H9 (cell line): ENCODE data around the gene HCFC1. TPM values are rescaled to one million over a fixed set of nuclear protein-coding genes. Genes with fewer than 3 reads are reported as not detected.
"Not testable (repeated sequence)": the region's sequence is repeated elsewhere in the genome, so short reads cannot be mapped to it uniquely, and the experiment has no call there.

ENCODE experiments used
- DNase-seq: peaks from one replicate; pipeline ENCODE4 v3.0.0-alpha.2; 2017
- H2AFZ ChIP-seq: one replicate; pipeline ENCODE4 v1.6.1; 2013; ENCODE audit warnings: mild to moderate bottlenecking, low read length, control low read depth, moderate library complexity
- H2AK5ac ChIP-seq: 2 replicates; pipeline ENCODE4 v1.6.1; 2013; ENCODE audit warnings: low read length, control low read depth, mixed read lengths; ENCODE audit not compliant: insufficient read length
- H2BK120ac ChIP-seq: one replicate; pipeline ENCODE4 v1.6.1; 2013; ENCODE audit warnings: low read depth, mild to moderate bottlenecking, low read length, control low read depth, inconsistent platforms; ENCODE audit not compliant: poor library complexity, severe bottlenecking
- H2BK12ac ChIP-seq: 2 replicates; pipeline ENCODE4 v1.6.1; 2013; ENCODE audit warnings: low read length, control low read depth, mixed read lengths, low read depth; ENCODE audit not compliant: insufficient read length
- H2BK15ac ChIP-seq: 2 replicates; pipeline ENCODE4 v1.6.1; 2013; ENCODE audit warnings: low read depth, low read length, control low read depth
- H2BK20ac ChIP-seq: one replicate; pipeline ENCODE4 v1.6.1; 2013; ENCODE audit warnings: low read depth, mild to moderate bottlenecking, low read length, control low read depth, inconsistent platforms; ENCODE audit not compliant: poor library complexity, severe bottlenecking
- H2BK5ac ChIP-seq: 2 replicates; pipeline ENCODE4 v1.6.1; 2013; ENCODE audit warnings: low read length, control low read depth, mixed read lengths; ENCODE audit not compliant: insufficient read length
- H3K14ac ChIP-seq: 2 replicates; pipeline ENCODE4 v1.6.1; 2013; ENCODE audit warnings: low read length, control low read depth; ENCODE audit not compliant: insufficient read depth
- H3K18ac ChIP-seq: 2 replicates; pipeline ENCODE4 v1.6.1; 2013; ENCODE audit warnings: low read depth, mild to moderate bottlenecking, mixed read lengths, low read length, control low read depth; ENCODE audit not compliant: insufficient read length
- H3K23ac ChIP-seq: 2 replicates; pipeline ENCODE4 v1.6.1; 2013; ENCODE audit warnings: low read length, control low read depth, mixed read lengths, low read depth; ENCODE audit not compliant: insufficient read length
- H3K23me2 ChIP-seq: 2 replicates; pipeline ENCODE4 v1.6.1; 2013; ENCODE audit warnings: low read depth, mild to moderate bottlenecking, mixed read lengths, low read length, control low read depth; ENCODE audit not compliant: insufficient read length, poor library complexity, severe bottlenecking
- H3K27ac ChIP-seq: 2 replicates; pipeline ENCODE4 v1.5.1; 2013; ENCODE audit warnings: low read length, control low read depth, mixed read lengths, low read depth; ENCODE audit not compliant: insufficient read length
- H3K27me3 ChIP-seq: 2 replicates; pipeline ENCODE4 v1.6.1; 2013; ENCODE audit warnings: low read length, control low read depth, inconsistent platforms; ENCODE audit not compliant: insufficient read depth
- H3K4ac ChIP-seq: 2 replicates; pipeline ENCODE4 v1.6.1; 2013; ENCODE audit warnings: low read depth, mild to moderate bottlenecking, control low read depth, inconsistent platforms, low read length, moderate library complexity
- H3K4me1 ChIP-seq: 2 replicates; pipeline ENCODE4 v1.6.1; 2013; ENCODE audit warnings: low read length, control low read depth, inconsistent platforms; ENCODE audit not compliant: insufficient read depth
- H3K4me2 ChIP-seq: 2 replicates; pipeline ENCODE4 v1.6.1; 2013; ENCODE audit warnings: low read length, control low read depth, mixed read lengths; ENCODE audit not compliant: insufficient read length, insufficient read depth
- H3K56ac ChIP-seq: 2 replicates; pipeline ENCODE4 v1.6.1; 2013; ENCODE audit warnings: low read depth, mild to moderate bottlenecking, mixed read lengths, low read length, control low read depth; ENCODE audit not compliant: insufficient read length
- H3K79me1 ChIP-seq: 2 replicates; pipeline ENCODE4 v1.6.1; 2013; ENCODE audit warnings: low read depth, mild to moderate bottlenecking, moderate library complexity, low read length, control low read depth, inconsistent platforms; ENCODE audit not compliant: insufficient read depth, poor library complexity, severe bottlenecking
- H3K79me2 ChIP-seq: 2 replicates; pipeline ENCODE4 v1.6.1; 2013; ENCODE audit warnings: low read length, control low read depth, inconsistent platforms; ENCODE audit not compliant: insufficient read depth
- H3K9ac ChIP-seq: 2 replicates; pipeline ENCODE4 v1.6.1; 2013; ENCODE audit warnings: low read length, control low read depth, mixed read lengths; ENCODE audit not compliant: insufficient read length; ENCODE audit errors: extremely low read depth
- H3K9me3 ChIP-seq: one replicate; pipeline ENCODE4 v1.6.1; 2013; ENCODE audit warnings: low read depth, low read length, inconsistent platforms; ENCODE audit not compliant: control insufficient read depth
- H3T11ph ChIP-seq: one replicate; pipeline ENCODE4 v1.6.1; 2013; ENCODE audit warnings: mild to moderate bottlenecking, low read length, control low read depth, inconsistent platforms
- H4K20me1 ChIP-seq: one replicate; pipeline ENCODE4 v1.6.1; 2013; ENCODE audit not compliant: control insufficient read depth, insufficient read length, insufficient read depth
- H4K5ac ChIP-seq: 2 replicates; pipeline ENCODE4 v1.6.1; 2013; ENCODE audit warnings: low read depth, mild to moderate bottlenecking, mixed read lengths, low read length, control low read depth; ENCODE audit not compliant: insufficient read length
- H4K8ac ChIP-seq: replicated peaks from 2 replicates; pipeline ENCODE4 v1.6.1; 2013; ENCODE audit warnings: low read length, control low read depth, mixed read lengths, low read depth; ENCODE audit not compliant: insufficient read length
- H4K91ac ChIP-seq: 2 replicates; pipeline ENCODE4 v1.6.1; 2013; ENCODE audit warnings: low read depth, mild to moderate bottlenecking, moderate library complexity, mixed read lengths, low read length, control low read depth; ENCODE audit not compliant: insufficient read length
- H3K27ac Mint-ChIP-seq, 3 experiments: 2 replicates in 2 of 3; 3 replicates in 1 of 3; pipeline ENCODE4 v1.8.0; 2020 to 2021; ENCODE audit warnings: mixed read lengths in 3 of 3, mild to moderate bottlenecking in 1 of 3, moderate library complexity in 1 of 3
- H3K27me3 Mint-ChIP-seq: 2 replicates; pipeline ENCODE4 v1.8.0; 2021; ENCODE audit warnings: low read depth, mild to moderate bottlenecking, moderate library complexity, mixed read lengths
- H3K36me3 Mint-ChIP-seq, 3 experiments: 2 replicates in 2 of 3; 3 replicates in 1 of 3; pipeline ENCODE4 v1.8.0; 2020 to 2021; ENCODE audit warnings: low read depth in 3 of 3, mixed read lengths in 3 of 3; ENCODE audit not compliant: insufficient read depth in 1 of 3
- H3K4me1 Mint-ChIP-seq, 2 experiments: 2 replicates each; pipeline ENCODE4 v1.8.0; 2020; ENCODE audit warnings: mixed read lengths in 2 of 2
- H3K4me3 Mint-ChIP-seq, 2 experiments: 2 replicates in 1 of 2; 3 replicates in 1 of 2; pipeline ENCODE4 v1.8.0; 2020 to 2021; ENCODE audit warnings: mild to moderate bottlenecking in 2 of 2, mixed read lengths in 2 of 2, moderate library complexity in 1 of 2
- H3K9me3 Mint-ChIP-seq, 2 experiments: 2 replicates in 1 of 2; 3 replicates in 1 of 2; pipeline ENCODE4 v1.8.0; 2020; ENCODE audit warnings: mild to moderate bottlenecking in 2 of 2, mixed read lengths in 2 of 2, moderate library complexity in 1 of 2
- WGBS: extraction: QIAGEN DNeasy Blood & Tissue Kit; methylation state at CpG from one replicate; pipeline ENCODE4 v1.1.7; 2013; ENCODE audit warnings: missing lambda C conversion rate, low lambda C conversion rate, mixed read lengths; ENCODE audit not compliant: insufficient read length; ENCODE audit errors: extremely low coverage; 5-methylcytosine and 5-hydroxymethylcytosine counted together
- total RNA-seq: library from RNA; stranded (reverse); gene quantifications from 2 replicates; pipeline ENCODE4 v1.2.1, GENCODE V29; 2021
- TF ChIP-seq, protein P1 (sequence below): fragments of 200-600 bp; sonication (generic); conservative IDR thresholded peaks from 3 replicates; pipeline ENCODE4 v1.8.0; 2021; ENCODE audit warnings: antibody characterized with exemption, mild to moderate bottlenecking

HCFC1 gene
- total RNA-seq, 1 experiment from 2014 or later, result 144 TPM

DNA sequence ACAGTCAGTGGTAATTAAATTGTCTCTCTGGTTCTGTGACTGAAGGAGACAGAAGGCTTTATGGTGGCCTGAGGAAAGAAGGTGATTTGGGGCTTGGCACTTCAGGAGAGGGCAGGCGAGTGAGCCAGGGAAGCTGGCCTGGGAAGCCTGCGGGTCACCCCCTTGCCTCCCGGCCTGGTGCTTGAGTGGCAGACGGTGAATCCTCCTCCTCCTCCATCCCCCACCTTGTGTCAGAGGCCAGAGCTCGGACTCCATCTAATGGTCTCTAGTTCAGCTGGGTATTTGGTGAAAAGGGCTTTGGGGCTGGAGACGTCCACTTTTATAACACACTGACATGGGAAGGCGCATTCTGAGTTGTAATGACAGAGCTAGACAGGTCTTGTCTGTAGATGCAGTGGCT is 9.6 kb upstream of the HCFC1 start:
- H3K9me3 Mint-ChIP-seq, result peaks cover 39 to 46% of the 10 kb centered on the region in 2 experiments
- WGBS, result no CpG with 5 or more reads among the region's 7 CpGs

DNA sequence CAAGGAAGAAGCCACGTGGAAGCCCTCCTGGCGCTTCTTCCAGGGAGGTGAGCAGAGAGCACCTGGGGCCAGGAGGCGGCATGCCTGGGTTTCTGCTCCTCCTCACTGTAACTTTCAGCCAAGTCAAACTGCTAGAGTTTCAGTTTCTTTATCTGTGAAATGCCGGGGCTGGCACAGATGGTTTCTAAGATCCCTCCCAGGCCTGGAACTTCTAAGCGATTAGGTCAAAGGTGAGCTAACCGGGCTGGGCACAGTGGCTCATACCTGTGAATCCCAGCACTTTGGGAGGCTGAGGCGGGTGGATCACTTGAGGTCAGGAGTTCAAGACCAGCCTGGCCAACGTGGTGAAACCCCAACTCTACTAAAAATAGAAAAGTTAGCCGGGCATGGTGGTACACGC is 8.8 kb upstream of the HCFC1 start:
- H2AK5ac ChIP-seq, H3K4me2 ChIP-seq, H3K9ac ChIP-seq, H4K8ac ChIP-seq, H2BK120ac ChIP-seq, H3K23me2 ChIP-seq, H3K4me3 Mint-ChIP-seq, H3K18ac ChIP-seq, H3K27me3 Mint-ChIP-seq, H2AFZ ChIP-seq, H2BK15ac ChIP-seq, H4K91ac ChIP-seq, H2BK20ac ChIP-seq, H4K5ac ChIP-seq, H3K56ac ChIP-seq, DNase-seq, H2BK5ac ChIP-seq, H3K27ac Mint-ChIP-seq, H3K4ac ChIP-seq, H3K79me2 ChIP-seq, H3K27ac ChIP-seq, H3K27me3 ChIP-seq, H3K4me1 ChIP-seq, H3K14ac ChIP-seq, H3K23ac ChIP-seq, H2BK12ac ChIP-seq, H4K20me1 ChIP-seq, H3T11ph ChIP-seq, H3K79me1 ChIP-seq: not testable (repeated sequence)
- WGBS, result no CpG with 5 or more reads among the region's 10 CpGs
- Mint-ChIP-seq H3K4me1 (peaks cover 0 to 10% of the 10 kb centered on the region in 2 experiments; a peak in 2 of 4 replicates), H3K36me3 (peaks cover 7 to 11% (median 10%) of the 10 kb centered on the region in 3 experiments; a peak in 6 of 7 replicates), H3K9me3 (peaks cover 34 to 49% of the 10 kb centered on the region in 2 experiments)
- H3K9me3 ChIP-seq, result peaks cover 12% of the 10 kb centered on the region

More for the DNA sequence above, 9.6 kb upstream of the HCFC1 start:
- no peak for DNase-seq
- Histone ChIP-seq H2BK5ac (no peak overlapping the region), H4K20me1 (no peaks in the 10 kb centered on the region), H3K23ac (no peak overlapping the region), H3K56ac (no peak overlapping the region), H3K27ac (no peak overlapping the region), H3T11ph (no peak overlapping the region), H3K4me1 (no peaks in the 10 kb centered on the region), H4K8ac (no peak overlapping the region), H3K79me2 (no peaks in the 10 kb centered on the region), H2BK120ac (no peak overlapping the region), H4K91ac (no peak overlapping the region), H3K14ac (no peak overlapping the region), H2BK12ac (no peak overlapping the region), H3K27me3 (no peaks in the 10 kb centered on the region), H2AK5ac (no peak overlapping the region), H3K79me1 (no peaks in the 10 kb centered on the region), H4K5ac (no peak overlapping the region), H3K9me3 (peaks cover 12% of the 10 kb centered on the region), H3K9ac (no peak overlapping the region), H2BK20ac (no peak overlapping the region), H3K18ac (no peak overlapping the region), H3K4me2 (no peak overlapping the region), H3K23me2 (no peaks in the 10 kb centered on the region), H3K4ac (no peak overlapping the region; the same call in 1 of the 2 replicates), H2AFZ (no peak overlapping the region), H2BK15ac (no peak overlapping the region)
- H3K36me3 Mint-ChIP-seq, result peaks cover 7 to 10% (median 8%) of the 10 kb centered on the region in 3 experiments; a peak in 6 of 7 replicates
- TF ChIP-seq, protein P1, sequence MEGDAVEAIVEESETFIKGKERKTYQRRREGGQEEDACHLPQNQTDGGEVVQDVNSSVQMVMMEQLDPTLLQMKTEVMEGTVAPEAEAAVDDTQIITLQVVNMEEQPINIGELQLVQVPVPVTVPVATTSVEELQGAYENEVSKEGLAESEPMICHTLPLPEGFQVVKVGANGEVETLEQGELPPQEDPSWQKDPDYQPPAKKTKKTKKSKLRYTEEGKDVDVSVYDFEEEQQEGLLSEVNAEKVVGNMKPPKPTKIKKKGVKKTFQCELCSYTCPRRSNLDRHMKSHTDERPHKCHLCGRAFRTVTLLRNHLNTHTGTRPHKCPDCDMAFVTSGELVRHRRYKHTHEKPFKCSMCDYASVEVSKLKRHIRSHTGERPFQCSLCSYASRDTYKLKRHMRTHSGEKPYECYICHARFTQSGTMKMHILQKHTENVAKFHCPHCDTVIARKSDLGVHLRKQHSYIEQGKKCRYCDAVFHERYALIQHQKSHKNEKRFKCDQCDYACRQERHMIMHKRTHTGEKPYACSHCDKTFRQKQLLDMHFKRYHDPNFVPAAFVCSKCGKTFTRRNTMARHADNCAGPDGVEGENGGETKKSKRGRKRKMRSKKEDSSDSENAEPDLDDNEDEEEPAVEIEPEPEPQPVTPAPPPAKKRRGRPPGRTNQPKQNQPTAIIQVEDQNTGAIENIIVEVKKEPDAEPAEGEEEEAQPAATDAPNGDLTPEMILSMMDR, result no peak
- peaks cover 0 to 10% of the 10 kb centered on the region in 2 experiments; a peak in 2 of 4 replicates for H3K4me1 Mint-ChIP-seq
- H3K4me3 Mint-ChIP-seq, result no peak overlapping the region; a peak in 1 of 5 replicates
- H3K27me3 Mint-ChIP-seq, result peaks cover 2% of the 10 kb centered on the region
- H3K27ac Mint-ChIP-seq, result peak overlapping the region in 2 of 3 experiments; percentile 8 to 24; a peak in 2 of 7 replicates
